Measurements from ENCODE around the gene FOXD1. TPM values are rescaled to one million over a fixed set of nuclear protein-coding genes. Genes with fewer than 3 reads are reported as not detected.
"Not testable (repeated sequence)": the region's sequence is repeated elsewhere in the genome, so short reads cannot be mapped to it uniquely, and the experiment has no call there.

Gene FOXD1
- total and polyA plus RNA-seq, 2 experiments from 2014 or later = 0.33 to 1.9 TPM

DNA sequence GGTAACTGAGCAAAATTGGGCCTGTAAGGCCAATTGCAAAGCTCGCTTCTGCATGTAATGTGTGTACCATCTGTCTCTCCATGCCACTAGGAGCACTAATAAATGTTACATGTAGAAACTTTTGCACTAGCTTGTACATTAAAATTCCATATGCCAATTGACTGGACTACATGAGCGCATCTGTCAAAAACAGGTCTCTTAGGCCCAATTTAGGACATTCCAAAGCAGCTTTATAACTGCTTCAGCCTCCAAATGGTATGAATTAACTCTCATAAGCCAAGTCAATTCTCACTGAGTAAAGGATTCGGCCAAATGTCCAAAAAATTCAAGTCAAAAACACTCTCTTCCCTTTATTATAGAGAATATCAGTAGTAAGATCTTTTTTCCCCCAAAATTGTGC lies 23.5 kb upstream of the FOXD1 start:
- no peaks in the 10 kb centered on the region for H3K79me2 ChIP-seq
- H3K4me2 ChIP-seq = no peak overlapping the region
- no peak for TF ChIP-seq EZH2phosphoT487 (IDR thresholded peaks at IDR 0.05; ENCODE audit: low read depth, severe bottlenecking, unreplicated experiment)
- no peak for TF ChIP-seq CTCF (IDR thresholded peaks at IDR 0.05; ENCODE audit: poor library complexity)
- no peak for TF ChIP-seq EZH2 (IDR thresholded peaks at IDR 0.05; ENCODE audit: borderline replicate concordance)
- no peak overlapping the region for H2AFZ ChIP-seq
- H4K20me1 ChIP-seq (ENCODE audit: insufficient read depth, poor library complexity, severe bottlenecking) = no peaks in the 10 kb centered on the region
- no peak for DNase-seq (ENCODE audit: low spot score)
- H3K9me3 ChIP-seq (ENCODE audit: low read depth) = no peaks in the 10 kb centered on the region
- no peaks in the 10 kb centered on the region for H3K27me3 ChIP-seq
- H3K36me3 ChIP-seq (replicated peaks; ENCODE audit: insufficient read depth, low read depth) = no peaks in the 10 kb centered on the region
- no peak overlapping the region for H3K4me3 ChIP-seq
- H3K9me2 ChIP-seq (replicated peaks; ENCODE audit: insufficient read depth) = no peaks in the 10 kb centered on the region
- H3K4me1 ChIP-seq (ENCODE audit: insufficient read depth) = no peaks in the 10 kb centered on the region
- 58% methylated on average over 3 of the region's 3 CpGs for WGBS (ENCODE audit: low lambda C conversion rate, missing lambda C conversion rate)
- H3K27ac ChIP-seq = no peak overlapping the region

DNA sequence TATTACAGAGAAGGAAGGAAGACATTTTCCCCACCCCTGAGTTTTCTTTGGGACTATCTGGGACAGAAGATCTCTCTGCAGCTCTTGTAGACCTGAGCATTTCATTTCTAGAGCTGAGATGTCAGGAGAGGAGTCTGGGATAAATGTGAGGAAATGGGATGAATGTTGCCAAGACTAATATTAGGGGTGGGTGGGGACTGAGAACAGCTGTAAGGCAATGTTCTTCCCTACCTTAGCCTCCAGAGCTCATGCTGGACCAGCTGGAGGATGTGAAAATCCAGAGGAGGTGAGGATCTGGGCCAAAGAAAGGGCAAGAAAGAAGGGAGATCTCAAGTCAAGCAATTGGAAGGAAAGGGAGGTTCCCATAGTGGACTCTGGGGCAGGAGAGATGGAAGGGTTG lies 23.1 kb upstream of the FOXD1 start:
- H4K20me1 ChIP-seq (ENCODE audit: insufficient read depth, poor library complexity, severe bottlenecking) = no peaks in the 10 kb centered on the region
- no peaks in the 10 kb centered on the region for H3K36me3 ChIP-seq (replicated peaks; ENCODE audit: insufficient read depth, low read depth)
- no peak for DNase-seq (ENCODE audit: low spot score)
- no peaks in the 10 kb centered on the region for H3K9me3 ChIP-seq (ENCODE audit: low read depth)
- no peaks in the 10 kb centered on the region for H3K9me2 ChIP-seq (replicated peaks; ENCODE audit: insufficient read depth)
- H3K4me1 ChIP-seq (ENCODE audit: insufficient read depth) = no peaks in the 10 kb centered on the region
- H3K27ac ChIP-seq = no peak overlapping the region
- H3K4me2 ChIP-seq = no peak overlapping the region
- no peaks in the 10 kb centered on the region for H3K79me2 ChIP-seq
- H3K27me3 ChIP-seq = no peaks in the 10 kb centered on the region
- H2AFZ ChIP-seq = no peak overlapping the region
- H3K4me3 ChIP-seq = no peak overlapping the region
- TF ChIP-seq EZH2 (IDR thresholded peaks at IDR 0.05; ENCODE audit: borderline replicate concordance) (no peak), CTCF (IDR thresholded peaks at IDR 0.05; ENCODE audit: poor library complexity) (no peak), EZH2phosphoT487 (IDR thresholded peaks at IDR 0.05; ENCODE audit: low read depth, severe bottlenecking, unreplicated experiment) (no peak)

DNA sequence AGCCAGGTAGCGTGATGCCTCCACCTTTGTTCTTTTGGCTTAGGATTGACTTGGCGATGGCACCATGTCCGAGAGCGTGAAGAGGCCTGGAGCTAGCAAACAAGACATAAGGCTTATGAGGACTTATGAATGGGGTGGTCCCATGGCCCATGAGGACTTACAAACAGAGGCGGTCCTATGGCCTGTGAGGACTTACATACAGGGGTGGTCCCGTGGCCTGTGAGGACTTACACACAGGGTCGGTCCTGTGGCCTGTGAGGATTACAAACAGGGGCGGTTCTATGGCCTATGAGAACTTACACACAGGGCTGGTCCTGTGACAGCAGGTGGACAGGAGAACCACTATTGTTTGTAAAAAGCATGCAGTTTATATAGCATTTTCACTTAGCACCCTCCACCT lies 21.3 kb upstream of the FOXD1 start:
- DNase-seq (ENCODE audit: low spot score) = no peak
- no peaks in the 10 kb centered on the region for H4K20me1 ChIP-seq (ENCODE audit: insufficient read depth, poor library complexity, severe bottlenecking)
- no peak overlapping the region for H3K4me3 ChIP-seq
- H3K27ac ChIP-seq = no peak overlapping the region
- 97% methylated on average over 8 of the region's 8 CpGs for WGBS (ENCODE audit: low lambda C conversion rate, missing lambda C conversion rate)
- H3K4me1 ChIP-seq (ENCODE audit: insufficient read depth) = no peaks in the 10 kb centered on the region
- no peaks in the 10 kb centered on the region for H3K36me3 ChIP-seq (replicated peaks; ENCODE audit: insufficient read depth, low read depth)
- TF ChIP-seq EZH2 (IDR thresholded peaks at IDR 0.05; ENCODE audit: borderline replicate concordance) (no peak), EZH2phosphoT487 (IDR thresholded peaks at IDR 0.05; ENCODE audit: low read depth, severe bottlenecking, unreplicated experiment) (no peak), CTCF (IDR thresholded peaks at IDR 0.05; ENCODE audit: poor library complexity) (no peak)
- no peaks in the 10 kb centered on the region for H3K79me2 ChIP-seq
- H3K9me2 ChIP-seq (replicated peaks; ENCODE audit: insufficient read depth) = no peaks in the 10 kb centered on the region
- peaks cover 5% of the 10 kb centered on the region for H3K27me3 ChIP-seq
- H2AFZ ChIP-seq = no peak overlapping the region
- H3K9me3 ChIP-seq (ENCODE audit: low read depth) = no peaks in the 10 kb centered on the region
- no peak overlapping the region for H3K4me2 ChIP-seq

GRCh38 chr5:73468638-73469037 lies 20.1 kb upstream of the FOXD1 start:
- not testable (repeated sequence) for H3K4me2 ChIP-seq; H3K79me2 ChIP-seq; H3K9me2 ChIP-seq (replicated peaks; ENCODE audit: insufficient read depth); H3K4me3 ChIP-seq; H3K27me3 ChIP-seq; H3K36me3 ChIP-seq (replicated peaks; ENCODE audit: insufficient read depth, low read depth); H3K9me3 ChIP-seq (ENCODE audit: low read depth); H2AFZ ChIP-seq; DNase-seq (ENCODE audit: low spot score); H3K4me1 ChIP-seq (ENCODE audit: insufficient read depth); H4K20me1 ChIP-seq (ENCODE audit: insufficient read depth, poor library complexity, severe bottlenecking); H3K27ac ChIP-seq
- WGBS (ENCODE audit: low lambda C conversion rate, missing lambda C conversion rate) = 77% methylated on average over 3 of the region's 3 CpGs

Data from hepatocyte (in vitro differentiated cells).